T-helper 1 cell treated with Interleukin-12 subunit alpha and Interleukin-12 subunit beta and Interleukin-4 antibody, amounts not matched to agents 30 ng/mL and 1 ng/mL, for 36 hours (primary cell): ENCODE results near the gene DOCK2. TPM values are rescaled to one million over a fixed set of nuclear protein-coding genes. Genes with fewer than 3 reads are reported as not detected.
"Not testable (repeated sequence)": the region's sequence is repeated elsewhere in the genome, so short reads cannot be mapped to it uniquely, and the experiment has no call there.

Experiments used
- intact Hi-C: fragments of 100-400 bp; cut with micrococcal nuclease; formaldehyde crosslinking; loops from one replicate; pipeline ENCODE4 v1.15.1; 2024
- total RNA-seq: library from RNA; stranded (reverse); gene quantifications from 2 replicates; pipeline ENCODE4 v1.2.3, GENCODE V29; 2022

DOCK2 gene
- 333 and 346 TPM in 2 replicates for total RNA-seq

DNA sequence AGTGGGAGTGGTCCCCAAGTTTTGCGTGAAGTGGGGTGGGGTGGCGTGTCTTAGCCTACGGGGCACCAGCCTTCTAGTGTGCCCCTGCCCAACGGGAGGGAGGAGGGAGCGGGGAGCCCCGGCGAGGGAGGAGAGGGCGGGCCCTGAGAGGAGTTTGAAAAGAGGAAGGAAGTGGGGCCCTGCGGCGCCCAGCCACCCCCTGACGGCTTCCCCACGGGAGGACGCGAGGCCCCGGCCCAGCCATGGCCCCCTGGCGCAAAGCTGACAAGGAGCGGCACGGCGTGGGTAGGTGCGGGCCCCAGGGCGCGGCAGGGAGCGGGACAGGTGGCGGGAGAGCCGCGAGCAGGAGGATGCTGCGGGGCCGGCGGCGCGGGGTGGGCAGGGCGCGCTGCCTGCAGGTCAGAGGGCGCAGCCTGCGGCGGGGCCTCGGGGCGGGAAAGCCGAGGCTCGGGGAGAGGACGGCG lies at the start of gene DOCK2:
DOCK2 (plus strand) TSS at position 191 of the 464 bp plus-strand sequence; CDS start at position 243, 52 bp downstream.
- intact Hi-C loops: loop anchor here (1.0 to 5.0 kb wide), 4 partner anchors 34 to 695 kb away; partner anchors contain the start of gene SPDL1

DNA sequence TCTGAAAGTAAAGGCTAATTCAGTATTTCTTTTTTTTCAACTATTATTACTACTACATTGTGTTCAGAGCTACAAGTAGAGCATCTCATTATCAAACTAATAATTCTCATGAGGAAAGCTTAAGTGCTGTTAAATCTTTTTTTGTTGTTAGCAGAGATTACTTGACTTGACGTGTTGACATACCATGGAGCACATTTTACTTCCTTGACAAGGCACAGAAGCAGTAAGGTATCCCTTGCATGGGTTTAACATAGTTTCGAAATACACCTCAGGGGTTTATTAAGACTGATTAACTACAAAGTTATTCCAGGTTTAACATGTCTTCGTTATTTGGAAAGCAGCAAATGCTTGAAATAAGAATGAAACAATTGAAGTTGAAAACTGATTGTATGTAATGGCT lies 46.5 kb upstream of the DOCK2 start:
- intact Hi-C loops: no loop called here

DNA sequence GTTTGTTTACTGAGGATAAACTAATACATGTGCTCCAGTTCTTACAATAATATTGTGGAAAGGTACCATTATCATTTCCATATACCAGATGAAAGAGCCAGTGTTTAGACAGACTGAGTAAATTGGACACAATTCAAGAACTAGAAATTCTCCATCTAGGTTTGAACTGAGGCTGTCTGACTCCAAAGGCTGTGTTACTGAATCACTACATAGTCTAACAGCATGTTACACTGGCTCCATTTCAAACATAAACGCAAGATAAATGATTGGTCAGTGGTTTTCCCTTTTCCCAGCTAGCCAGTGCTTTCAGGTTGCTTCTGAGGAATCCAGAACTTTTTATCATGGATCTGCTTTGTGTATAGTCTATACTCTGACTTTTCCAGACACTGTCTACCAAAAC lies 45.4 kb upstream of the DOCK2 start:
- intact Hi-C loops: no loop called here

DNA sequence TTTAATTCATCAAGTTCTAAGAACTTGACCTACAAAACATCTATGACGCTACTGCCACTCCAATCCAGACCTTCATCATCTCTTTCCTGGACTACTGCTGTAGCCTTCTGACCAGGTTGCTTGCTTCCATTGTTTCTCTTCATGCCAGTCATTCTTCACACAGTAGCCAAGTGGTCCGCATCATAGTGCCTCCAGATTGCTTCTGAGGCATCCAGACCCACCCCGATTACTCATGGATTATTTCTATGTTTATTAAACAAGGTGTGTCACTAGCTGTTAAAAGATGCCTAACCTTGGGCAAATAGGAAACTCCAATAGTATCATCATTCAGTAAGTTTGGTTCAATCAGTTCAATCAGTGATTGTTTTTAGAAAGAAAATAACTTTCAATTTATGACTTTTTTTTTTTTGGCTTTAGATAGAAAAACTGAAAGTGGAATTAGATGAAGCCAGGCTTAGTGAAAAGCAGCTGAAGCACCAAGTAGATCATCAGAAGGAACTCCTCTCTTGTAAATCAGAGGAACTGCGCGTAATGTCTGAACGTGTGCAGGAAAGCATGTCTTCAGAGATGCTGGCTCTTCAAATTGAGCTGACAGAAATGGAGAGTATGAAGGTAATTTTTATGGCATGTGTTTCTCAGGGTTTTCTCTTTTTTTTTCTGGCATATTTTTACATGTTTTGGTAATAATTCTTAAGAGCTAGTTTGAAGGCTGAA lies 44.0 kb upstream of the DOCK2 start:
- intact Hi-C loops: no loop called here

DNA sequence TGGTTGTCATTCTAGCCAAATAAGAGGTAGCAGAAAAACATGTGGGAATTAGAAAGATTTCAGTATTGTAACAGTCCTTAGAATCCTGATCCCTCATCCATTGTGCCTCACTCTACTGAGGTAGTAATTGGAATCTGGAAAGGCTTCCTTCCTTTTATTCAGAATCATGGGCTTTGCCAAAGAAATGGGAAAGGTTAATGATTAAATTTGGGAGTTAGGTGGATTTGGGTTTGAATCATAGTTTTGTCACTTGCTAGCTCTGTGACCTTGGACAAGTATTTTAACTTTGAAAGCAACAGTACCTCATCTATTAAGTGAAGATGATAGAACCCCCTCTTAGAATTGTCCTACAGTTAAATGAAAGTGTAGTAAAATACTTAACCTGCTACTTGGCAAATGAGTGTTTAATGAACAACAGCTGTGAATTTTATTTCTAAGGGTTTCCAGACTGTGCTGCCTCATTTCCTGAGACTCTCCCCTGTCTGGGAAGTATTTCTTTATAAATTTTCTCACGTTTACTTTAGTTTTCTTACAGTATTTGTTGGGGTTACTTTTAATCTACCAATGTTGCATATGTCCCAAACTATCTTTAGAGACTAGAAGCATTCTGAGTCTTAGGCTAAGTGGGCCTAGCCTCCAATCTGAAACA lies 41.8 kb upstream of the DOCK2 start:
- intact Hi-C loops: loop anchor here (5.0 kb wide), 1 partner anchor 77 kb away; no protein-coding TSS in a partner anchor

DNA sequence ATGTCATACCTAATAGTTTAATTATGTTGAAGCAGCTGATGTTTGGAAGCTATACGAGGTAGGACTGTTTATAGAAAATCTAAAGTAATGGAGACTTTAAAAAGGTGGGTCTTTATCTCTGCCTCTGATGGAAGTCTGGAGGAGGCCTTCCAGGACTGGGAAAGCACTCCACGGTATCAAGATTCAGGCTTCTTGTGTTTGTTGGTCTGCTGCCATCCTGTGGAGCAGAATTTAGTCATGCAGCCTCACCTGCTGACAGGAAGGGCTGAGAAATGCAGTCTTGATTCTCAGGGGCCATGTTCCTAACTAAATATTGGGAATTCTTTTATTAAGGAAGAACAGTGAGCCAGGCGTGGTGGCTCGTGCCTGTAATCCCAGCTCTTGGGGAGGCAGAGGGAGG lies 37.6 kb upstream of the DOCK2 start:
- intact Hi-C loops: loop anchor here (5.0 kb wide), 1 partner anchor 73 kb away; no protein-coding TSS in a partner anchor

DNA sequence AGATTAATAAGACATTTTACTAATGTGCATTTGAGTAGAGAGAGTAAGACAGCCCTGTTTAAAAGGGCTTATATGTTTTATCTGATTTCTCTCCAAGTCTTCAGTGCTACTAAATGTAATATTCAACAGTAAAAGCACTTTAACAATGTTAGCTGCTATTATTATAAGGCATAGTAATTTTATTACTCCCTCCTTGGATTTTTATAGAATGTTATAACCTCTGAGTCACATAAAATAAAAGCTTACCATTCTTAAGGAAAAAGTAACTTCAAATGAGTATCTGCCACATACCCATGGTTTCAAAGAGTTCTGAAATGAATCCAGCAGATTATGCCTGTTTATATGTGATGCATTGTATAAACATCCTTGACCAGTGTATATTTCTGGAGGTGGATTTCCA lies 34.5 kb upstream of the DOCK2 start:
- intact Hi-C loops: no loop called here

DNA sequence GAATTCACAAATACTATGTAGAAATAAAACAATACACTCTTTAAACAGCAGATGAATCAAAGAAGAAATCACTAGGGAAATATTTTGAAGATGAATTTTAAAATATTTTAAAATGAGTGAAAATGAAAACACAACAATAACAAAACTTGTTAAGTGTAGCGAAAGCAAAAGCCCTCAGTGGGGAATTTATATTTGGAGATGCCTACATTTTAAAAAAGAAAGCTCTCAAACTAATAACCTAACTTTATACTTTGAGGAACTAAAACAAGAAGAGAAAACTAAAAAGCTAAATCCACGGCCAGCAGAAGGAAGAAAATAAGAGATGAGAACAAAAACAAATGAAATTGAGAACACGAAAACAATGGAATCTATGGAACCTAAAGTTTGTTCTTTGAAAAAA lies 30.8 kb upstream of the DOCK2 start:
- intact Hi-C loops: loop anchor here (2.0 kb wide), 1 partner anchor 65 kb away; no protein-coding TSS in a partner anchor

DNA sequence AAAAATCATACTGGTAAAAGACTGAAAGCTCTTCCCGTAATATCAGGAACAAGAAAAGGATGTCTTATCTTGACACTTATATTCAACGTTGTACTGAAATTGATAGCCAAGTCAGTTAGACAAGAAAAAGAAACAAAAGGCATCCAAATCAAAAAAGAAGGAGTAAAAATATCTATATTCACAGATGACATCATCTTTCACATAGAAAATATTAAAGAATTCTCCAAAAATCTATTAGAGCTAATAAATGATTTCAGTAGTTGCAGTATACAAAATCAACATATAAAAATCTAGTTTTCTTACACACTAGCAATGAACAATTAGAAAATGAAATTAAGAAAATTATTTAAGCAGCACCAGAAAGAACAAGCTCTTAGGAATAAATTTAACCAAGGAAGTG lies 29.2 kb upstream of the DOCK2 start:
- intact Hi-C loops: loop anchor here (2.0 kb wide), 1 partner anchor 63 kb away; no protein-coding TSS in a partner anchor

DNA sequence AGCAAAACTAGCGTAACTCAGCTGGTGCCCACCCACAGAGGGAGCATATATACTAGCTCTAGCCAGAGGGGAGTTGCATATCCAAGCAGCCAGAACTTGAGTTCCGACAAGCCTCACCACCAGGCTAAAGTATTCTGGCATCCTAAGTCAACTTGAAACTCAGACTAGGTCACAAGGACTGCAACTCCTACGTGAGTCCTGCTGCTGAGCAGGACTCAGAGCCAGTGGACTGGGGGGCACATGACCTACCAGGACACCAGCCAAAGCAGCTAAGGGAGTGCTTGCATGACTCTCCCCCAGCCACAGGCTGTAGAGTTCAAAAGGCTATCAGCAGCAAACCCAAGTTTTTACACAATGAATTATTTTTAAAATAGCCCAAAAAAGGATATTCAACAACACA lies 27.4 kb upstream of the DOCK2 start:
- intact Hi-C loops: no loop called here

DNA sequence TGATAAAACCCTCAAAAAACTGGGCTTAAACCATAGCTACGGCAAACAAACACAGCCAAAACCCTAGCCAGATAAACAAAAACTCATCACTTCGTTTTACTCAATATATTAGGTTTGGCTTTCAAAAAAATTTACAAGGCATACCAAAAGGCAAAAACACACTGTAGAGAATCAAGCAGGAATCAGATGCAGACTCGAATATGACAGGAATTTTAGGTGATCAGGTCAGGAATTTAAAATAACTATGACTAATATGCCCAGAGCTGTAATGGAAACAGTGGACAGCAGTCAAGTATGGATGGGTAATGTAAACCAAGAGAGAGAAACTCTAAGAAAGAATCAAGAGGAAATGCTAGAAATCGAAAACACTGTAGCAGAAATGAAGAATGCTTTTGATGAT lies 26.5 kb upstream of the DOCK2 start:
- intact Hi-C loops: no loop called here

DNA sequence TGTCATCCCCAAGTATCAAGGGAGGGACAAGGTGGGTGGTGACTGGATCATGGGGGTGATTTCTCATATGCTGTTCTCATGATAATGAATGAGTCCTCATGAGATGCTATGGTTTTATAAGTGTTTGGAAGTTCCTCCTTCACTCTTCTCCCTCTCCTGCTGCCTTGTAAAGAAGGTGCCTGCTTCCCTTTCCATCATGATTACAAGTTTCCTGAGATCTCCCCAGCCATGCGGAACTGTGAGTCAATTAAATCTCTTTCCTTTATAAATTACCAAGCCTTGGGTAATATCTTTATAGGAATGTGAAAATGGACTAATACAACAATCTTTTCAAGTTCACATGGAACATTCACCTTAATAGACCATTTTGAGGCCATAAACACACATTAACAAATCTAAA lies 21.5 kb upstream of the DOCK2 start:
- intact Hi-C loops: no loop called here

DNA sequence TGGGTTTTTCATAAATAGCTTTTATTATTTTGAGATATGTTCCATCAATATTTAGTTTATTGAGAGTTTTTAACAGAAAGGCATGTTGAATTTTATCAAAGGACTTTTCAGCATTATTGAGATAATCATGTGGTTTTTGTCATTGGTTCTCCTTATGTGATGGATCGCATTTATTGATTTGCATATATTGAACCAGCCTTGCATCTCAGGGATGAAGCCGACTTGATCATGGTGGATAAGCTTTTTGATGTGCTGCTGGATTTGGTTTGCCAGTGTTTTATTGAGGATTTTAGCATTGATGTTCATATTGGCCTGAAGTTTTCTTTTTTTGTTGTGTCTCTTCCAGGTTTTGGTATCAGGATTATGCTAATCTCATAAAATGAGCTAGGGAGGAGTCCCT lies 12.8 kb upstream of the DOCK2 start:
- intact Hi-C loops: not testable (repeated sequence)

DNA sequence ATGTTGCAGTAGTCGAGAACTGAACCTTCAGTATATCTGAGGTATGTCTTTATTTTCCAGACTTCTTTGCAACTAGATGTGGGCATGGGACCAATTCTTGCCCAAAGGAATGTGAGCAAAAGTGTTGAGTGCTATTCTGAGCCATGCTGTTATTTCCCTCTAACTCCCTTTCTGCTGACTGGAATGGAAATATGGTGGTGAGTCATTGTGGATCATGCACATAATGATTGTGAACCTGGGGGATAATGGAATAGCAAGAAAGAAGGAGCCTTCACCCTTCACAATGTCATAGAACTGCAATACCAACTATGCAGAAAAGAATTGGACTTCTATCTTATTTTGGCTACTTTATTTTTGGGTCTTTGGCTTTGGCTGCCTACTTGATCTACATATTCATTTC lies 10.3 kb upstream of the DOCK2 start:
- intact Hi-C loops: no loop called here

DNA sequence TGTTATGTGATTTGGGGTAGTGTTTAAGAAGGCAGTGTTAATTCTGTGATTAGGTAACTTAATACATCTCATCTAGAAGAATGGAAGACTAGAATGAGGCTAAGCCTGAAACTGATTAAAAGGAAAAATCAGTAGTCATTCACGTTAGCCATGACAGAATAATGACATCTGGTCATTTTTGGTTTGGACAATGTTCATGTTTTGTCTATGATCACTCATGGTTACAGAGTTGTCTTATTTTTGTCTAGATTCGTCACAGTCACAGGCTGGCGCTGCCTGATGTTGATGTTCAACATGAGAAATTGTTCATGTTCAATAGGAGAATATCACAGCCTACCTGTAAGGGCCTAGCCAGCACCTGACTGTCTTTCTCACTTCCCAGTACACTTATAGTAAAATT lies 9.5 kb upstream of the DOCK2 start:
- intact Hi-C loops: no loop called here

DNA sequence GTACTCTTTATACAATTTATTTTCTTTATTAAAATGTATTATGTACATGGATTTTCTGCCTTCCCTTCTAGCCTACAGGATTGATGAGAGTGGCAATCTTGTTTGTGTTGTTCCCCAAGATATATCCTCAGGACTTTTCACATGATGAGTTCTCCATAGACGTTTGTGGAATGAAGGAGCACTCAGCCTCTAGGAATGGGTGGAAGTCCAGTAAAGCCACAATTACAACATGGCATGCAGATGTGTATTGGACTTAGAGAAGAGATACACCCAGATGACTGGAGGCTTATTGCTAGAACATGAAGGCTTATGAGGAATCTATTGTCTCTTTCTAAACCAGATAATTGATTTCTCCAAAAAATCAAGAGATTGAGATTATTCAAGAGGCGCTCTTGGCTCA lies 8.2 kb upstream of the DOCK2 start:
- intact Hi-C loops: no loop called here

DNA sequence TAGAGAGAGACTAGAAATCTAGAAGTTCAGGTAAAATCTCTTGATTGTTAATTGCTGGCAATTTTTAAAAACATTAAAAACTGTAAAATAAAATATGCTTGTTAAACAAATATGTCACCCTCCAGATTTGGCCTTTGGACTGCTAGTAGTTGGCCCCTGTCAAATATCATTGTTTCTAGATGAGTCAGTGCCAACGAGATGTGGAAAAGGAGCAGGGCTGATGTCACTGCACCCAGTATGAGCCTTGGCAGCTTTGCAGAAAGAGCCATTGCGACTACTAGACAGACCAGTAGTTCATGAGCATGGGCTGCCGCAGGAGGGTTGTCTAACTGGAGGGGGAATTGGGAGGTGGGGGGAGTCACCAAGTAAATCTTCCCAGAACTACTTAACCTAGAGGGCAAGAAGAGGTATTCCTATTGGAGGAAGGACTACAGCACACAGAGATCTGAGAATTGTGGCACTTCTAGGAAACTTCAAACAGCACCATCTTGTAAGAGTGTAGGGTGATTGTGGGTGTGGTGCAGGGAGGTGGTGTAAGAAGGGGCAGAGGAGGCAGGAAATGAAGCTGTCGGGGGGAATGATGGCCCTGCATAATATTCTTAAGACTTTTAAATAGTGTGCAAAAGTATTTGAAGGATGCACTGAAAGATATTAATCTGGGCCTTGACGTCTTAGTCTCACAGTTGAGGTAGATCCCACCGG lies 7.1 kb upstream of the DOCK2 start:
- intact Hi-C loops: no loop called here

DNA sequence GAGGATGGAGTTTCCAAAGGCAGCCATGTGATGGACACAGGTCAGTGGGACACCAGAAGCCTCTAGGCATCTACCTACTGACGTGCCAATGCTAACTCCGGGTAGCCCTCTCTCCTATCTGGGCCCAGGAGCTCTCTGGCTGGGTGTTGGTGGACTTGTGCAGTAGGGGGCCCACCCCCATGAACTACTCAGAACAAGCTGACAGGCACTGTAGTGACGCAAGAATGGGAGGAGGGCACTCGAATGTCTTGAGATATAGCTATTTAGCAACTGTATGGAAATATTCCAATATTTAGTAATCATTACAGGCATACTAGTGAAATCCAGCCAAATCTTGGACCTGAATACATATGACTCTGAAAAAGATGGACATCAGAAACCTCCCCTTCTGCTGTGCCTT lies 5.7 kb upstream of the DOCK2 start:
- intact Hi-C loops: no loop called here

DNA sequence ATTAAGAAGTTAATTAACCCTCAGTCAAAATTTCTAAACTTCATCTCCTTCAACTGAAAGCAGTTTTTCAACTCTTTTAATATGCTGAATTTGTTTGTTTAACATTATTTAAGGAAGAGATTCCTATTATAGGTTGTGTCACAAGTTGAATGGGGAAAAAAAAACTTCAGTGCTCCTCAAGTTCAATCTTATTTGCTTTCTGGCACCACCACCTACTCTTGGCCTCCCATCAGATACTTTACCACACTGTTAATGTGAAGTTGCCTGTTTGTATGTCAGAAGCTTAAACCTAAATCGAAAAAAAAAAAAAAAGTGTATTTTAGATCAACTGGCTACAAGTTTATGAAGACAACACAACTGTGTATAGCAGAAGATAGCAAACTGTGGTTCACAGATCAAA lies 4.1 kb upstream of the DOCK2 start:
- intact Hi-C loops: no loop called here

DNA sequence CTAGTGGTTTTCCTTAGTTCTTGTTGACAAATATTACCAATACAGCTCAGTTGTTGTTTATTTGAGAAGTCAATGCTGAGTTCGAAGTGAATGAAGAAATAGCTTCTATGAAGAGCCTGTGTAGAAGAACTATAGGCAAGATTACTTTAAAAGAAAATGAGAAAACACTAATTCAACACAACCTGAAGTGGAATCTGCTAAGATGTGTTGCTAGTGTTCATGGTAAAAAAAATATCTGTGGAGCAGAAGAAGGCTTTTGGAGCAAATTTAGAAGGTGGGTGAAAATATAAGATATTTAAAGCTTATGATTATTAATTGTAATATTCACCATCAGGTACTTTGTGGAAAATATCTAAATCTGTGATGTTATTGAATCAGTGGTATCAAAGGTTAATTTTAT lies 2.5 kb upstream of the DOCK2 start:
- intact Hi-C loops: loop anchor here (5.0 kb wide), 2 partner anchors 643 to 698 kb away; no protein-coding TSS in a partner anchor

DNA sequence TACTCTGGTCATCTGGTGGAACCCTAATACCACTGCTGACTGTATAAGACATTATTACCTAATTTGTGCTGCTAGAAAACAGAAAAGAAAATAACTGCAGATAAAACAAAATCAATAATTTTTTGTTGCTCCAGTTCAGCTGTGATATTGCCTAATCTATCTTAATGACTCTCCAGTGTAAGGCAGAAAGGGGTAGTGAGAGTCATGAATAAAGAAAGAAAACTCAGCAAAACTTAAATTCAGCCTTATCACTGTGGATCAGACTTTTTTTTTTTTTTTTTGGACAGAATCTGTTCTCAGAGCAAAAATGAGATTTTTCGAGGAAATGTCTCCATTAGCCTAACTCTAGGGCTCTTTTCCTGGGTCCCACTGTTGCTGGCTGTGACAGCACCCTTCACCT lies 1.1 kb upstream of the DOCK2 start:
- intact Hi-C loops: loop anchor here (5.0 kb wide), 2 partner anchors 641 to 696 kb away; no protein-coding TSS in a partner anchor
